Measurements from ENCODE around the gene HS1BP3. TPM values are rescaled to one million over a fixed set of nuclear protein-coding genes. Genes with fewer than 3 reads are reported as not detected.

Gene HS1BP3
- total RNA-seq, 1 experiment from 2014 or later: 19.6 TPM

DNA sequence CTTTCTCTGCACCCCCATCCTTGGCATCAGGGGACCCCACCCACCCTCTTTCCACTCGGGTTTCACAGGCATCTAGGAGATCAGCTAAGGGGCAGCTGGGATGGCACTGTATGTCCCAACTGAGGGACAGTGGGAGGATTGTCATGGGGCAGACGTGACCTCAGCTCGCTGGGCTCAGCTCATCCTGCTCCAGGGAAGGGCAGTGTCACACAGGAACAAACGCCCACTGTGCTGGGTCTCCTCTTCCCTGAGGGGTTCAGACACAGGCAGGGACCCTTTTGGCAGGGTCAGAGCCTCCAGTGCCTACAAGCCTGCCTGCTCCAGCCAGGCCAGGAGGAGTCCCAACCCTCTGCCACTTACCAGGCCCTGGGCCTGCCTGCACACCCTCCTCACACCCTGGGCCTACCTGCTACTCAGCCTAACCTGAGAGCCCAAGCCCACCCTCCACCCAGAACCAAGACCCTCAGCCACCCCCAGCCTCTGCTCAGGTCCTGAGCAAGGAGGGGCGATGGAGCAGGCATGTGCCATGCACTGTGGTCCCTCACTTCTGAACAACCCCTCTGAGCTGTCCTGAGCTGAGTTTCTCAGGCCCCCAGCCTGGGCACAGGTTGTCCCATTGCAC is 68.2 kb downstream of the HS1BP3 start:
- TF ChIP-seq EZH2phosphoT487 (IDR thresholded peaks at IDR 0.05; ENCODE audit: borderline replicate concordance, low read length): no peak
- TF ChIP-seq EZH2 (IDR thresholded peaks at IDR 0.05; ENCODE audit: low read length, unreplicated experiment): no peak
- no peak for TF ChIP-seq CTCF (conservative IDR thresholded peaks at IDR 0.05; ENCODE audit: low read depth, low read length)
- intact Hi-C loops (cut with micrococcal nuclease): no loop called here
- Histone ChIP-seq H3K27me3 (ENCODE audit: low read length) (no peaks in the 10 kb centered on the region), H3K36me3 (ENCODE audit: low read depth, low read length) (no peaks in the 10 kb centered on the region), H3K4me2 (ENCODE audit: low read length) (no peak overlapping the region), H3K79me2 (ENCODE audit: low read length) (no peaks in the 10 kb centered on the region), H3K9me3 (ENCODE audit: low read length) (no peaks in the 10 kb centered on the region), H4K20me1 (ENCODE audit: low read length) (no peaks in the 10 kb centered on the region), H3K4me1 (ENCODE audit: insufficient read depth, low read length) (peaks cover 56% of the 10 kb centered on the region), H3K9me2 (replicated peaks; ENCODE audit: low read length) (no peaks in the 10 kb centered on the region), H3K4me3 (ENCODE audit: low read length) (no peak overlapping the region), H3F3A (ENCODE audit: low read length, unreplicated experiment) (no peaks in the 10 kb centered on the region), H3K27ac (ENCODE audit: low read length) (no peak overlapping the region), H3K9ac (ENCODE audit: low read length) (no peak overlapping the region), H2AFZ (ENCODE audit: low read length) (no peak overlapping the region)
- POLR2A ChIA-PET (ENCODE audit: unreplicated experiment): no interaction called here
- BruUV-seq (replicated peaks): no TSS peak
- no peak for DNase-seq
- CTCF ChIA-PET: no interaction called here
- no peak for ATAC-seq

DNA sequence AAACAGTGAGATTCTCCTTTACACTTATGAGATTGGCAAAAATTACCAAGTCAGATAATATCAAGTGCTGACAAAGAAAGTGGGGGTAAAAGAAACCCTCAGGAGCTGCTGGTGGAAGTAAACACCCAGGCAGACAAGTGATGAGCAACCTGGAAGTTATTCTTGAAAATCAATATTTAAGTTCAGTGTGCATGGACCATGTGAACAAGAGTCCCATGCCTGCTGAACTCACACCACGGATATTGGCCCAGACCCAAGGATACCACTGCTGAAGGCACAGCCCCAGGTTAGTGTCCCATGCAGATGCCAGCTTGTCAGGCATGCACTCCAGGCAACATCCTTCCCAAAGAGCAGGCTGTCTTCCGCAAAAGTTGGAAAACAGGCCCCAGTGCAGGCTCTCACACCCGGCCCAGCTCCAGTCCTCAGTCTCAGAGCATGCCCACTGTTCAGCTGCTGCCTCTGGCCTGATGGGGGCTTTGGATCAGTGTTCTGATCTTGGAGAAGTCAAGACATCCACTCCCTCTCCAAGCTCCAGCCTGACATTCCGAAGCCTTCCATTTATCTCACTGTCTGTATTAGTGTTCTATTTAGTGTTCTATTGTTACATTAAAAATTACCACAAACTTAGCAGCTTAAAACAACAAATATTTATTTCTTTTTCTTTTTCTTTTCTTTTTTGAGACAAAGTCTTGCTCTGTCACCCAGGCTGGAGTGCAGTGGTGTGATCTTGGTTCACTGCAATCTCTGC is 70.0 kb downstream of the HS1BP3 start:
- H3K4me2 ChIP-seq (ENCODE audit: low read length): no peak overlapping the region
- no peaks in the 10 kb centered on the region for H3K36me3 ChIP-seq (ENCODE audit: low read depth, low read length)
- no peaks in the 10 kb centered on the region for H4K20me1 ChIP-seq (ENCODE audit: low read length)
- H3K4me3 ChIP-seq (ENCODE audit: low read length): no peak overlapping the region
- H3F3A ChIP-seq (ENCODE audit: low read length, unreplicated experiment): peaks cover 3% of the 10 kb centered on the region
- intact Hi-C loops (cut with micrococcal nuclease): no loop called here
- no peaks in the 10 kb centered on the region for H3K9me3 ChIP-seq (ENCODE audit: low read length)
- no TSS peak for BruUV-seq (replicated peaks)
- no peak for TF ChIP-seq EZH2phosphoT487 (IDR thresholded peaks at IDR 0.05; ENCODE audit: borderline replicate concordance, low read length)
- TF ChIP-seq EZH2 (IDR thresholded peaks at IDR 0.05; ENCODE audit: low read length, unreplicated experiment): no peak
- TF ChIP-seq CTCF (conservative IDR thresholded peaks at IDR 0.05; ENCODE audit: low read depth, low read length): no peak
- H3K9ac ChIP-seq (ENCODE audit: low read length): no peak overlapping the region
- no peaks in the 10 kb centered on the region for H3K27me3 ChIP-seq (ENCODE audit: low read length)
- ChIA-PET CTCF (no interaction called here), POLR2A (ENCODE audit: unreplicated experiment) (interaction anchor here (0.7 kb wide), 1 partner anchor 134 kb away, joined by 3 read pairs; the partner anchor contains the start of gene RHOB)
- H3K27ac ChIP-seq (ENCODE audit: low read length): peak overlapping the region; percentile 34
- no peaks in the 10 kb centered on the region for H3K79me2 ChIP-seq (ENCODE audit: low read length)
- no peak overlapping the region for H2AFZ ChIP-seq (ENCODE audit: low read length)
- H3K9me2 ChIP-seq (replicated peaks; ENCODE audit: low read length): no peaks in the 10 kb centered on the region
- no peak for ATAC-seq
- peaks cover 71% of the 10 kb centered on the region for H3K4me1 ChIP-seq (ENCODE audit: insufficient read depth, low read length)
- peak; percentile 75 for DNase-seq

DNA sequence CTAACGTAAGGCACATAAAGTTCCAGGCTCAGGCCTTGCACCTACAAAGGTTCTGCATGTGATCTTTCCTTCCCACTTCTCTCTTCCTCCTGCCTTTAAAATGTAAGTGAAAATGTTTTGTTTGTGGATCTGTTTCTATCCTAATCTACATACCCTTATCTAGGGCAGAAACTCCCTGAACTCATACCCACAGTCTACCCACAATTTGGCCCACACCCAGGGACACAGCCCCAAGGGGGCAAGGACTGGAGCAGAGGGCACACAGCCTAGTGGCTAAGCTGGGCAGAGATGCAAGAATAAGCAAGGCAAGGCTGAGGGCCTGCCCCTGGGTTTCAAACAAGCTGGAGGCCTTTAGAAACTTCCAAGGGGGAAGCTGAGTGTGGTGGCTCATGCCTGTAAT is 71.0 kb downstream of the HS1BP3 start:
- BruUV-seq (replicated peaks): no TSS peak
- no peak for TF ChIP-seq EZH2phosphoT487 (IDR thresholded peaks at IDR 0.05; ENCODE audit: borderline replicate concordance, low read length)
- no peak for TF ChIP-seq EZH2 (IDR thresholded peaks at IDR 0.05; ENCODE audit: low read length, unreplicated experiment)
- TF ChIP-seq CTCF (conservative IDR thresholded peaks at IDR 0.05; ENCODE audit: low read depth, low read length): no peak
- Histone ChIP-seq H4K20me1 (ENCODE audit: low read length) (no peaks in the 10 kb centered on the region), H3K9ac (ENCODE audit: low read length) (peak overlapping the region; percentile 18; the same call in 1 of the 2 replicates), H3K4me3 (ENCODE audit: low read length) (no peak overlapping the region), H3K27ac (ENCODE audit: low read length) (peak overlapping the region; percentile 80), H3K9me3 (ENCODE audit: low read length) (no peaks in the 10 kb centered on the region), H3K4me1 (ENCODE audit: insufficient read depth, low read length) (peaks cover 65% of the 10 kb centered on the region), H2AFZ (ENCODE audit: low read length) (no peak overlapping the region), H3K9me2 (replicated peaks; ENCODE audit: low read length) (no peaks in the 10 kb centered on the region), H3K36me3 (ENCODE audit: low read depth, low read length) (no peaks in the 10 kb centered on the region), H3K79me2 (ENCODE audit: low read length) (no peaks in the 10 kb centered on the region), H3K4me2 (ENCODE audit: low read length) (peak overlapping the region; percentile 18), H3F3A (ENCODE audit: low read length, unreplicated experiment) (peaks cover 3% of the 10 kb centered on the region), H3K27me3 (ENCODE audit: low read length) (no peaks in the 10 kb centered on the region)
- ATAC-seq (no peak), DNase-seq (peak; percentile 31)
- intact Hi-C loops (cut with micrococcal nuclease): no loop called here
- ChIA-PET CTCF (interaction anchor here (0.5 to 0.6 kb wide), 3 partner anchors 59 to 196 kb away, joined by 3 to 5 read pairs (median 4); no protein-coding TSS in a partner anchor), POLR2A (ENCODE audit: unreplicated experiment) (interaction anchor here (0.6 to 1.2 kb wide), 4 partner anchors 17 to 133 kb away, joined by 3 to 9 read pairs (median 3); partner anchors contain the start of gene RHOB)

Data from PC-3 (cell line).